Measurements from ENCODE around the gene YKT6. TPM values are rescaled to one million over a fixed set of nuclear protein-coding genes. Genes with fewer than 3 reads are reported as not detected.

YKT6 gene
- total and polyA plus RNA-seq, 2 of the 8 experiments (the other 6 are each of a cell fraction or from before 2014, with no cell fraction given), result 75.3 to 103 TPM

GRCh38 chr7:44154703-44155102, 46.1 kb upstream of the YKT6 start:
- Histone ChIP-seq H3K79me2 (ENCODE audit: control insufficient read depth in 1 of 2, insufficient read depth in 2 of 2, low read length in 2 of 2) (no peaks in the 10 kb centered on the region), H3K27ac (ENCODE audit: low read depth, low read length) (no peak overlapping the region), H2AFZ (ENCODE audit: low read length) (no peak overlapping the region), H4K91ac (replicated peaks; ENCODE audit: insufficient read length, low read length) (no peak overlapping the region), H3K23me2 (ENCODE audit: low read depth, low read length) (no peaks in the 10 kb centered on the region), H3K4me3 (ENCODE audit: extremely low read depth in 1 of 4, insufficient read depth in 2 of 4, low read depth in 3 of 4, low read length in 4 of 4) (no peak overlapping the region), H3K79me1 (ENCODE audit: low read depth, low read length) (no peaks in the 10 kb centered on the region), H3K4ac (replicated peaks; ENCODE audit: insufficient read length, low read depth, low read length) (no peak overlapping the region), H4K20me1 (replicated peaks in 1 of 2; ENCODE audit: control insufficient read depth in 1 of 2, insufficient read depth in 2 of 2, low read length in 2 of 2) (no peaks in the 10 kb centered on the region), H2BK20ac (ENCODE audit: low read length) (no peak overlapping the region), H3K14ac (ENCODE audit: insufficient read length) (no peak overlapping the region), H3K4me2 (ENCODE audit: insufficient read depth in 1 of 2, low read depth in 2 of 2, low read length in 2 of 2) (no peak overlapping the region), H3K9me3 (ENCODE audit: insufficient read depth in 2 of 2, low read depth in 1 of 2, low read length in 1 of 2) (no peaks in the 10 kb centered on the region), H3K23ac (ENCODE audit: insufficient read length) (no peak overlapping the region), H4K5ac (ENCODE audit: insufficient read length, low read depth, low read length) (no peak overlapping the region), H2BK120ac (replicated peaks; ENCODE audit: low read depth, low read length) (no peak overlapping the region), H3K36me3 (ENCODE audit: control insufficient read depth in 2 of 4, insufficient read depth in 4 of 4, low read length in 3 of 4) (no peaks in the 10 kb centered on the region), H3K27me3 (replicated peaks in 1 of 4; ENCODE audit: control insufficient read depth in 3 of 4, extremely low read depth in 1 of 4, insufficient read depth in 3 of 4, low read length in 3 of 4) (no peaks in the 10 kb centered on the region; a peak in 2 of 7 replicates), H3K4me1 (replicated peaks in 1 of 4; ENCODE audit: control insufficient read depth in 3 of 4, insufficient read depth in 4 of 4, low read length in 3 of 4) (no peaks in the 10 kb centered on the region), H3K9ac (replicated peaks in 1 of 4; ENCODE audit: extremely low read depth in 1 of 4, low read depth in 3 of 4, low read length in 3 of 4) (no peak overlapping the region), H2BK5ac (ENCODE audit: low read depth, low read length) (no peak overlapping the region), H3K18ac (ENCODE audit: extremely low read depth, low read length) (no peak overlapping the region), H4K8ac (ENCODE audit: extremely low read depth, insufficient read depth, low read length) (no peak overlapping the region), H2BK15ac (ENCODE audit: low read length) (no peak overlapping the region), H2BK12ac (ENCODE audit: low read depth, low read length) (no peak overlapping the region), H2AK5ac (ENCODE audit: low read depth, low read length) (no peak overlapping the region), H3K56ac (replicated peaks; ENCODE audit: insufficient read length, low read depth, low read length) (no peak overlapping the region)
- CTCF ChIA-PET (ENCODE audit: partially characterized antibody), result interaction anchor here (1.0 to 6.1 kb wide), 8 partner anchors 9 to 53 kb away, joined by 3 to 46 read pairs (median 6); no protein-coding TSS in a partner anchor
- no peak for DNase-seq (ENCODE audit: low read depth in 1 of 2, low spot score in 2 of 2)
- no peak for FAIRE-seq
- POLR2A ChIA-PET (ENCODE audit: partially characterized antibody), result interaction anchor here (0.6 kb wide), 1 partner anchor 9 kb away, joined by 4 read pairs; no protein-coding TSS in a partner anchor
- WGBS, 2 experiments (ENCODE audit: extremely low coverage in 1 of 2, insufficient coverage in 1 of 2, insufficient read length in 1 of 2, insufficient replicate concordance in 2 of 2, low coverage in 1 of 2, low lambda C conversion rate in 2 of 2, missing lambda C conversion rate in 1 of 2), result 84% methylated on average over 3 of the region's 3 CpGs; no CpG with 5 or more reads in 1 of the 2 experiments
- TF ChIP-seq EP300 (IDR thresholded peaks at IDR 0.05; ENCODE audit: borderline replicate concordance in 1 of 2, low read depth in 2 of 2, low read length in 2 of 2), result no peak
- TF ChIP-seq PHF8 (conservative IDR thresholded peaks at IDR 0.05; ENCODE audit: low read depth, low read length), result no peak
- no peak for TF ChIP-seq ATF3 (IDR thresholded peaks at IDR 0.05; ENCODE audit: insufficient read depth, low read depth, low read length)
- no peak for TF ChIP-seq MAX (IDR thresholded peaks at IDR 0.05)
- no peak for TF ChIP-seq SRF (IDR thresholded peaks at IDR 0.05; ENCODE audit: low read depth, low read length)
- TF ChIP-seq CREB1 (IDR thresholded peaks at IDR 0.05), result no peak
- no peak for TF ChIP-seq USF2 (IDR thresholded peaks at IDR 0.05; ENCODE audit: low read length)
- no peak for TF ChIP-seq POU5F1 (IDR thresholded peaks at IDR 0.05; ENCODE audit: low read depth, low read length)
- no peak for TF ChIP-seq GTF2F1 (IDR thresholded peaks at IDR 0.05; ENCODE audit: borderline replicate concordance, low read depth, low read length)
- no peak for TF ChIP-seq KDM4A (IDR thresholded peaks at IDR 0.05; ENCODE audit: low read depth, low read length, severe bottlenecking)

Measured in H1 (cell line).